ENCODE results near the gene TMEM184B.

- TF ChIP-seq CTCF (IDR thresholded peaks at IDR 0.05) (no peak), POLR2AphosphoS5 (IDR thresholded peaks at IDR 0.05; ENCODE audit: low read depth, low read length) (no peak), REST (IDR thresholded peaks at IDR 0.05; ENCODE audit: insufficient read depth in 1 of 2, low read depth in 2 of 2, low read length in 1 of 2) (no peak), SIN3A (IDR thresholded peaks at IDR 0.05; ENCODE audit: borderline replicate concordance, insufficient read depth, low read depth, low read length) (no peak), TCF7L2 (IDR thresholded peaks at IDR 0.05; ENCODE audit: low read depth, low read length) (no peak)
Measured at GRCh38 chr22:38208551-38208968, 64.2 kb downstream of the TMEM184B start.

Data from Panc1 (cell line).